Activated T-helper 1 cell treated with anti-CD3 and anti-CD28 coated beads, Interleukin-12 subunit alpha, Interleukin-12 subunit beta, Interleukin-2, Interleukin-4 antibody, amounts not matched to agents 30 ng/mL and 10 ng/mL and 1 ng/mL, durations not matched to agents 14 hours and 24 hours and 36 hours (primary cell): ENCODE results near the gene TRIM33. TPM values are rescaled to one million over a fixed set of nuclear protein-coding genes. Genes with fewer than 3 reads are reported as not detected.
"Not testable (repeated sequence)": the region's sequence is repeated elsewhere in the genome, so short reads cannot be mapped to it uniquely, and the experiment has no call there.

Experiments
- DNase-seq: peaks from one replicate; pipeline ENCODE4 v3.0.0; 2021; ENCODE audit warnings: low spot score
- H3K27ac Mint-ChIP-seq: one replicate; pipeline ENCODE4 v1.8.0; 2021; ENCODE audit warnings: mild to moderate bottlenecking, mixed read lengths
- H3K27me3 Mint-ChIP-seq: one replicate; pipeline ENCODE4 v1.8.0; 2022; ENCODE audit warnings: mild to moderate bottlenecking, moderate library complexity, mixed read lengths; ENCODE audit not compliant: insufficient read depth
- H3K36me3 Mint-ChIP-seq: one replicate; pipeline ENCODE4 v1.8.0; 2021; ENCODE audit warnings: low read depth, mixed read lengths
- H3K4me1 Mint-ChIP-seq: one replicate; pipeline ENCODE4 v1.8.0; 2021; ENCODE audit warnings: low read depth, mixed read lengths
- H3K4me3 Mint-ChIP-seq: one replicate; pipeline ENCODE4 v1.8.0; 2021; ENCODE audit warnings: mild to moderate bottlenecking, moderate library complexity, mixed read lengths
- H3K9me3 Mint-ChIP-seq: one replicate; pipeline ENCODE4 v1.8.0; 2021; ENCODE audit warnings: mixed read lengths
- intact Hi-C: fragments of 100-400 bp; cut with micrococcal nuclease; formaldehyde crosslinking; loops from one replicate; pipeline ENCODE4 v1.15.1; 2024
- total RNA-seq: library from RNA; stranded (reverse); gene quantifications from 2 replicates; pipeline ENCODE4 v1.2.3, GENCODE V29; 2022

Gene TRIM33
- total RNA-seq, 1 donor from 2014 or later: 41.7 TPM

- Mint-ChIP-seq H3K4me3 (no peak overlapping the region), H3K9me3 (peaks cover 39% of the 10 kb centered on the region), H3K4me1 (no peaks in the 10 kb centered on the region), H3K27ac (no peak overlapping the region), H3K27me3 (no peaks in the 10 kb centered on the region), H3K36me3 (no peaks in the 10 kb centered on the region)
- intact Hi-C loops: no loop called here
- DNase-seq: no peak
Observed at GRCh38 chr1:114379358-114379757, 131.6 kb downstream of the TRIM33 start.

DNA sequence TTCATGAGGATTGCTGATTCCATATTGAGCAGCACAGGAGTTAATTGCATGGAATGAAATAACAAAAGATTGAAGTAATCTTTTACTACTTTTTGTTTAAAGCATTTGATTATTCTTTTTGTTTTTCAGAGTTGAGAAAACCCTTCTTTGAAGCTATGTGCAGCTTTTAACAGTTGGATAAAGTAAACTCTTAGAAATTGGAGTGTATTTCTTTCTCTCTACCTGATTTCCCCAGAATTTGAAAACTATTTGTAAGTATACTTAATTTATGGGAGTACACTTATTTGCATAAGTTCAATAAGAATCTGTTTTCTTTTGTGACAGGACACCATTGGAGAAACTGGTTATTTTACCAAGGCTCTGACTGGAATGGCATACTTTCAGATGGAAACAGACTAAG lies 133.6 kb downstream of the TRIM33 start:
- intact Hi-C loops: no loop called here
- Mint-ChIP-seq H3K36me3 (no peaks in the 10 kb centered on the region), H3K4me3 (no peak overlapping the region), H3K27ac (no peak overlapping the region), H3K4me1 (no peaks in the 10 kb centered on the region), H3K27me3 (peaks cover 2% of the 10 kb centered on the region), H3K9me3 (peaks cover 47% of the 10 kb centered on the region)
- no peak for DNase-seq

DNA sequence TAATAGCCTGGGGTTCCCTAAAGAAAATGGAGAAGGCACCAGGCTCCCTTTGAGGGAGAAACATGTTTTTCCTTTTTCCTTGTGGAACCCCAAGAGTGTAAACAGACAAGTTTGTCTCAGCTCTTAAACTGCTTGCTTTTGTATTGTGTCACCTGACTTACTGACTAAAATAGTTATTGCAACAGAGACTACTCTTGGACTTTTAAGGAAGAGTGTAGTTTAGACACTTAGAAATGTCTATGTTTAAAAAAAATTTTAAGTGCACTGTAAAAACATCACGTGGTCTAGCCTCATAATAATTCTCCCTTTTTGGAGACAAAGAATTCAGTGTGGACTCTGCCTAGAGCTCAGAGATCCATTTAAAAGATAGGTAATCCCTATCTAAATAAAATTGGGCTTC lies 141.1 kb downstream of the TRIM33 start:
- Mint-ChIP-seq H3K4me1 (no peaks in the 10 kb centered on the region), H3K4me3 (no peak overlapping the region), H3K36me3 (no peaks in the 10 kb centered on the region), H3K9me3 (peaks cover 9% of the 10 kb centered on the region), H3K27ac (no peak overlapping the region), H3K27me3 (peaks cover 11% of the 10 kb centered on the region)
- intact Hi-C loops: no loop called here
- no peak for DNase-seq

DNA sequence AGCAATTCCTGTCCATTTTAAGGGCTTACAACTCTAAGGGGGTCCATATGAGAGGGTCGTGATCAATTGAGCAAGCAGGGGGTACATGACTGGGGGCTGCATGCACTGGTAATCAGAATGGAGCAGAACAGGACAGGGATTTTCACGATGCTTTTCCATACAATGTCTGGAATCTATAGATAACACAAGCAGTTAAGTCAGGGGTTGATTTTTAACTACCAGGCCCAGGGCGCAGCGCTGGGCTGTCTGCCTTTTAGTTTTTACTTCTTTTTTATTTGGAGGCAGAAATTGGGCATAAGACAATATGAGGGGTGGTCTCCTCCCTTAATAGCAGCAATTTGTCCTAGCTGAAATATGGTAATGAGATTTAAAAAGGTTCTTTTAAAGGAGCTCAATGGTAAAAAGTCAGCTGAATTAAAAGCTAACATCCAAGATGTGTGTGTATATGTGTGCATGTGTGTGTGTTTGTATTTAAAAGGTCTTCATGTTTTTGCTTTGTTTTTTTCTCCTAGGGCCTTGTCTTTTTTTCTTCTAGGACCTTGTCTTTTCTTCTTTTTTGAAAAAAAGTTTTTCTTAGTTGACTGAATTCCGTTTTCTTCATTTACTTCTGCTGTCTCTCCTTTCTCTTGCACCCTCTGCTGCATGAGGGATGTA lies 141.6 kb downstream of the TRIM33 start:
- H3K9me3 Mint-ChIP-seq, intact Hi-C loops, H3K27ac Mint-ChIP-seq, DNase-seq, H3K4me3 Mint-ChIP-seq, H3K36me3 Mint-ChIP-seq, H3K4me1 Mint-ChIP-seq: not testable (repeated sequence)
- H3K27me3 Mint-ChIP-seq: peaks cover 11% of the 10 kb centered on the region

DNA sequence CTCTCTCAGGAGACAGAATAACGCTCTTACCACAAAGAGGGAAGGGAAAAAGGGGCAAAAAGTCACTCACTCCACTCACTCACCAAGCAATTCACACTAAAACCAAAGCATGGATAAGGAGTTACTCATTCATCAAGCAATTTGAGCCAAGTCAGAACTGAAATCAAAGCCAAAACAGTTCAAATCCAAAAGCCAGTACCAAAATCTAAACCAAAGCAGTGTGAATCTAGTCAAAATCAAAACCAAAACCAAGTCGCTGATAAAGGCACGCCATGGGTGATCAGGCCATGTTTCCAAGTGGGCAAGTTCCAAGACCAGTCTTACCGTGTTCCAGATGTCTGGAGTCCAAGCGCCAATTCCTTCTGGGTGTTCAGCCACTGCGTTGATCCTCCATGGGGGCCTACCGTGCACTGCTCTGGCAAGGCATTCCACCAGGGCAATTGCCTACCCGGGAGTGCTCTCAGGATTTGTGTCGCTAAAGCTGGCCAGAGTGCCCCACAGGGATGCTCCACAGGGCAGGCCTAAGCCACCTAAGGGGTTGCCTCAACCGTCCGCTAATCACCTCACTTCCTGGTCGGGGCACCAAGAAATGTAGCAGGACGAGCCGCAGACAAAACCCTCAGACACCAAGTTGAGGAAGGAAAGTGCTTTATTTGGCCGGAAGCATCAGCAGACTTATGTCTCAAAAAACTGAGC lies 142.3 kb downstream of the TRIM33 start:
- intact Hi-C loops: no loop called here
- Mint-ChIP-seq H3K27me3 (peaks cover 11% of the 10 kb centered on the region), H3K36me3 (no peaks in the 10 kb centered on the region), H3K9me3 (peaks cover 8% of the 10 kb centered on the region), H3K4me3 (no peak overlapping the region), H3K27ac (no peak overlapping the region), H3K4me1 (no peaks in the 10 kb centered on the region)
- no peak for DNase-seq

GRCh38 chr1:114367810-114368209 lies 143.2 kb downstream of the TRIM33 start:
- H3K9me3 Mint-ChIP-seq: peaks cover 14% of the 10 kb centered on the region
- no peak overlapping the region for H3K27ac Mint-ChIP-seq
- DNase-seq: no peak
- peaks cover 11% of the 10 kb centered on the region for H3K27me3 Mint-ChIP-seq
- no peak overlapping the region for H3K4me3 Mint-ChIP-seq
- intact Hi-C loops: no loop called here
- H3K36me3 Mint-ChIP-seq: no peaks in the 10 kb centered on the region
- no peaks in the 10 kb centered on the region for H3K4me1 Mint-ChIP-seq

- intact Hi-C loops, H3K4me1 Mint-ChIP-seq: not testable (repeated sequence)
Observed at GRCh38 chr1:114363230-114363629, 147.8 kb downstream of the TRIM33 start.

GRCh38 chr1:114359791-114360190 lies 151.2 kb downstream of the TRIM33 start:
- peaks cover 2% of the 10 kb centered on the region for H3K27me3 Mint-ChIP-seq
- DNase-seq: no peak
- peaks cover 25% of the 10 kb centered on the region for H3K9me3 Mint-ChIP-seq
- no peaks in the 10 kb centered on the region for H3K36me3 Mint-ChIP-seq
- intact Hi-C loops: no loop called here
- H3K4me3 Mint-ChIP-seq: no peak overlapping the region
- H3K27ac Mint-ChIP-seq: no peak overlapping the region
- no peaks in the 10 kb centered on the region for H3K4me1 Mint-ChIP-seq

More at GRCh38 chr1:114363230-114363629, 147.8 kb downstream of the TRIM33 start:
- H3K36me3 Mint-ChIP-seq, DNase-seq, H3K27ac Mint-ChIP-seq, H3K4me3 Mint-ChIP-seq, H3K27me3 Mint-ChIP-seq: not testable (repeated sequence)
- H3K9me3 Mint-ChIP-seq: peaks cover 25% of the 10 kb centered on the region

GRCh38 chr1:114355240-114355639 lies 155.8 kb downstream of the TRIM33 start:
- Mint-ChIP-seq H3K4me1 (no peaks in the 10 kb centered on the region), H3K9me3 (no peaks in the 10 kb centered on the region), H3K27ac (no peak overlapping the region), H3K4me3 (no peak overlapping the region), H3K27me3 (peaks cover 4% of the 10 kb centered on the region), H3K36me3 (no peaks in the 10 kb centered on the region)
- intact Hi-C loops: no loop called here
- DNase-seq: no peak

DNA sequence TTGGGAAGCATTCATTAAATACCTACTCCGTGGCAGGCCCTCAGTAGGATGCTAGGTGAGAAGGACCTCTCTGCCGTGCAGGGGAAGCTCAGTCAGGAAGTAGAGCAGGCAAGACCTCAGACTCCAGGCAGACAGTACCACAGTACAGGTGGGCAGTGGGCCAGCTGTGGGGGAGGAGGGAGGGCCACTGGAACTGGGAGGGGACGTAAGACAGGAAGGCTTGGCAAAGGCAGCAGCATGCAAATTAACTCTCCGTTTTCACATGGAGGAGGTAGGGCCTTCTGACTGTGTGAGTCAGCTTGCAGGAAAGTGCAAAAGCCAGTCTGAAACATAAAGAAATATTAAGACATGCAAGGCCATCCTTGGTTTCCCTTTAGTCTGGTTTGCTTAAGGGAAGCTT lies 157.7 kb downstream of the TRIM33 start:
- H3K4me3 Mint-ChIP-seq: no peak overlapping the region
- DNase-seq: no peak
- H3K9me3 Mint-ChIP-seq: no peaks in the 10 kb centered on the region
- no peaks in the 10 kb centered on the region for H3K36me3 Mint-ChIP-seq
- no peak overlapping the region for H3K27ac Mint-ChIP-seq
- intact Hi-C loops: no loop called here
- peaks cover 4% of the 10 kb centered on the region for H3K27me3 Mint-ChIP-seq
- no peaks in the 10 kb centered on the region for H3K4me1 Mint-ChIP-seq

- H3K27ac Mint-ChIP-seq: no peak overlapping the region
- H3K9me3 Mint-ChIP-seq: no peaks in the 10 kb centered on the region
- no peak overlapping the region for H3K4me3 Mint-ChIP-seq
- DNase-seq: no peak
- no peaks in the 10 kb centered on the region for H3K4me1 Mint-ChIP-seq
- intact Hi-C loops: no loop called here
- peaks cover 4% of the 10 kb centered on the region for H3K27me3 Mint-ChIP-seq
- no peaks in the 10 kb centered on the region for H3K36me3 Mint-ChIP-seq
Observed at GRCh38 chr1:114352797-114353196, 158.2 kb downstream of the TRIM33 start.

DNA sequence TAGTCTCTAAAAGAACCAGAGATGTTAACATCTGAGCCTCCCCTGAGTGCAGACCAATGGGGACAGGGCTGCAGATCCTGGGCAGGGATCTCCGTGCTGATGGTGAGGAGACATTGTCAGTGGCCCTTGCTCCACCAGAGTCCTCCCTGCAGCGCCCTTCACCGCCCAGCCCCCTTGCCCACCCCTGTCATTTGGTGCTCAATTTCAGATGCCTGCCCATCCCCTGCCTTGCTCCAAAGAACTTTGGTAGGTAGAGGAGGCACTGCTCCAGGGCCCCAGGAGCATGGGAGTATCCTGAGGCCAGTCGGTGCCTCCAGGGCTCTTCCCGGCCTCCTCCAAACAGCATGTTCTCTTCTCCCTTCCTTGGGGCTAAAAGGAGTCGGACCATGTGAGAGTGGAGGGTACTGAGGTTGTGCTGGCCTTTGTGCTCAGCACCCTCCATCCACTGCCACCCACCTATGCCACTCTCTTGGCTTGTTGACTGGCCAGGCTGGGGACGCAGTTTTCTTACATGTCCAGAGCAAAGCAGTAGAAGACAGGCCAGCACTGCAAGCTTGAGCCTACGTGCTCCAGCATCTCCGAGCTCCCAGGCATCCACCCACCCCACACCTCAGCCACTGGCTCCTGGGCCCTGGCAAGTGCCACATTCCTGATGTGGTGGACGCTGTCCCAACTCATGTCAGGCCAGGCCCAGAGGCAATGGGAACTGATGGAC lies 160.1 kb downstream of the TRIM33 start:
- Mint-ChIP-seq H3K9me3 (no peaks in the 10 kb centered on the region), H3K4me1 (peaks cover 6% of the 10 kb centered on the region), H3K27ac (no peak overlapping the region), H3K4me3 (no peak overlapping the region), H3K27me3 (peaks cover 4% of the 10 kb centered on the region), H3K36me3 (no peaks in the 10 kb centered on the region)
- intact Hi-C loops: no loop called here
- DNase-seq: no peak

DNA sequence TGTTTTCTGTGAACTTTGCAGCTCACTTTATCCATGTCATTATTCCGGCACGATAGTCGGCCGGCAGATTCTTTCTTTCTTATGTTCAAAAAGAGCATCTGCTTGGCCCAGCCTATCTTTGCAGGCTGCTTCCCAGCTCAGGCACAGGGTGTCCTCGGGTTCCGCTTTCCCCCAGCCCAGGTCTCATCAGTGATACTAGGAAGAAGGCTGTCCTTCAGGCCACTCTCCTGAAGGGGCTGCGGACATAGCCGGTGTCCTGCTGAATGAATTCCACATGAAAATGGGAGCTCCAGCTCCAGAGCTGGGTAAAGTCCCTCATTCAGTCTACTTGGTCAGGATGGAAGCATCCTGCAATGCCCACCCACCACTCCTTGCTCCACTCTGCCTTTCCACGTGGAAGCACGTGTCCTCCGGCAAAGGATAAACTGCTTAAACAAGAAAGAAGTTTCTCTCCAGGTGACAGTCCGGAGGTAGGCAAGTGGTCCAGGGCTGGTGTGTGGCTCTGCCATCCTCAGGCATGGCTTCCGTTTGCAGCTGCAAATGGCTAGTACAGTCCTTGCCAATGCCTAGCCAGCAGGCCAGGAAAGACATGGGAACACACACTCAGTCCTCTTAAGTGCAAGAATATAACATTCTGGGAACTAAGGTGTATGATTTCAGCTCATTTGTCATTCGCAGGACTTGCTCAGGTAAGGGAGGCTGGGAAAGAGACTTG lies 161.0 kb downstream of the TRIM33 start:
- no peak overlapping the region for H3K27ac Mint-ChIP-seq
- peaks cover 11% of the 10 kb centered on the region for H3K4me1 Mint-ChIP-seq
- no peaks in the 10 kb centered on the region for H3K9me3 Mint-ChIP-seq
- H3K27me3 Mint-ChIP-seq: peaks cover 4% of the 10 kb centered on the region
- H3K4me3 Mint-ChIP-seq: no peak overlapping the region
- no peak for DNase-seq
- intact Hi-C loops: loop anchor here (5.0 kb wide), 2 partner anchors 762 to 1633 kb away; partner anchors contain the start of gene PPM1J
- H3K36me3 Mint-ChIP-seq: no peaks in the 10 kb centered on the region
